Lower lobe of right lung (tissue), 2 donors: ENCODE measurements around the gene VPS4B. TPM values are rescaled to one million over a fixed set of nuclear protein-coding genes. Genes with fewer than 3 reads are reported as not detected.

Experiments
- ATAC-seq, 2 donors: fragments of 200-7000 bp; cut with Tn5 transposase; one replicate each; pipeline ENCODE4 v1.9.1; 2020 to 2022; ENCODE audit warnings: mild to moderate bottlenecking in 2 of 2, moderate library complexity in 2 of 2
- DNase-seq: peaks from one replicate; pipeline ENCODE4 v3.0.0-alpha.2; 2020
- H3K27ac ChIP-seq: fragments of 200-600 bp; one replicate; pipeline ENCODE4 v1.8.0; 2022
- H3K27me3 ChIP-seq: fragments of 200-600 bp; one replicate; pipeline ENCODE4 v1.8.0; 2022; ENCODE audit warnings: low read depth
- H3K36me3 ChIP-seq: fragments of 200-600 bp; one replicate; pipeline ENCODE4 v1.8.0; 2022; ENCODE audit warnings: mild to moderate bottlenecking
- H3K4me1 ChIP-seq: fragments of 200-600 bp; one replicate; pipeline ENCODE4 v1.8.0; 2022
- H3K4me3 ChIP-seq: fragments of 200-600 bp; one replicate; pipeline ENCODE4 v1.8.0; 2022; ENCODE audit warnings: mild to moderate bottlenecking
- H3K9me3 ChIP-seq: fragments of 200-600 bp; one replicate; pipeline ENCODE4 v1.8.0; 2022
- CTCF ChIP-seq: fragments of 200-600 bp; IDR thresholded peaks from one replicate; pipeline ENCODE4 v1.8.0; 2022; ENCODE audit warnings: antibody characterized with exemption, mild to moderate bottlenecking
- intact Hi-C: fragments of 100-400 bp; cut with DNase I; formaldehyde crosslinking; loops from one replicate; pipeline ENCODE4 v1.11.0; 2022
- total RNA-seq: library from RNA; stranded (reverse); fragmentation: NEBNext Ultra II Directional; extraction: Animal tissue kit (Norgen Biotek cat#: 25700); gene quantifications from one replicate; pipeline ENCODE4 v1.2.1, GENCODE V29; 2021
- donor health status: DM: no; HTN: yes; CAD: no; lungs with severe emphysema.

VPS4B gene
- total RNA-seq, 1 donor from 2014 or later = 63.6 TPM

GRCh38 chr18:63409301-63409700 is 13.0 kb downstream of the VPS4B start:
- no peaks in the 10 kb centered on the region for H3K4me1 ChIP-seq
- no peak overlapping the region for H3K4me3 ChIP-seq
- no peaks in the 10 kb centered on the region for H3K9me3 ChIP-seq
- intact Hi-C loops = no loop called here
- DNase-seq = no peak
- no peak for ATAC-seq
- H3K27ac ChIP-seq = no peak overlapping the region
- H3K27me3 ChIP-seq = no peaks in the 10 kb centered on the region
- TF ChIP-seq CTCF = no peak
- peaks cover 73% of the 10 kb centered on the region for H3K36me3 ChIP-seq

GRCh38 chr18:63407734-63408133 is 14.5 kb downstream of the VPS4B start:
- intact Hi-C loops = no loop called here
- Histone ChIP-seq H3K9me3 (no peaks in the 10 kb centered on the region), H3K36me3 (peaks cover 87% of the 10 kb centered on the region), H3K27me3 (no peaks in the 10 kb centered on the region), H3K27ac (no peak overlapping the region), H3K4me1 (no peaks in the 10 kb centered on the region), H3K4me3 (no peak overlapping the region)
- DNase-seq (no peak), ATAC-seq (no peak)
- TF ChIP-seq CTCF = no peak

GRCh38 chr18:63405986-63406385 is 16.3 kb downstream of the VPS4B start:
- Histone ChIP-seq H3K4me1 (no peaks in the 10 kb centered on the region), H3K27me3 (no peaks in the 10 kb centered on the region), H3K9me3 (no peaks in the 10 kb centered on the region), H3K36me3 (peaks cover 91% of the 10 kb centered on the region), H3K4me3 (no peak overlapping the region), H3K27ac (no peak overlapping the region)
- ATAC-seq (peak in 1 of 2 donors; percentile 39), DNase-seq (no peak)
- intact Hi-C loops = no loop called here
- no peak for TF ChIP-seq CTCF

- no peaks in the 10 kb centered on the region for H3K27me3 ChIP-seq
- no peak for ATAC-seq
Measured at GRCh38 chr18:63402246-63403162, 19.8 kb downstream of the VPS4B start.

GRCh38 chr18:63399300-63399699 is 23.0 kb downstream of the VPS4B start:
- Histone ChIP-seq H3K27me3 (no peaks in the 10 kb centered on the region), H3K27ac (no peak overlapping the region), H3K9me3 (no peaks in the 10 kb centered on the region), H3K36me3 (peaks cover 100% of the 10 kb centered on the region), H3K4me3 (no peak overlapping the region), H3K4me1 (no peaks in the 10 kb centered on the region)
- ATAC-seq = no peak
- intact Hi-C loops = no loop called here
- no peak for TF ChIP-seq CTCF
- DNase-seq = no peak

More at GRCh38 chr18:63402246-63403162, 19.8 kb downstream of the VPS4B start:
- intact Hi-C loops = no loop called here
- no peak for TF ChIP-seq CTCF
- H3K9me3 ChIP-seq = no peaks in the 10 kb centered on the region
- no peak for DNase-seq
- no peak overlapping the region for H3K4me3 ChIP-seq
- H3K36me3 ChIP-seq = peaks cover 91% of the 10 kb centered on the region
- no peaks in the 10 kb centered on the region for H3K4me1 ChIP-seq
- no peak overlapping the region for H3K27ac ChIP-seq
